ENCODE data around the gene PLCD1.

PLCD1 gene

GRCh38 chr3:37957539-37957936 lies 71.9 kb downstream of the PLCD1 start:
- no peak for DNase-seq
